Right lobe of liver (tissue), 6 donors: ENCODE measurements around the gene LTC4S. TPM values are rescaled to one million over a fixed set of nuclear protein-coding genes. Genes with fewer than 3 reads are reported as not detected.
"Not testable (repeated sequence)": the region's sequence is repeated elsewhere in the genome, so short reads cannot be mapped to it uniquely, and the experiment has no call there.

Experiments used
- ATAC-seq, 4 donors: fragments of 200-7000 bp; cut with Tn5 transposase; one replicate each; pipeline ENCODE4 v1.9.1; 2020; ENCODE audit warnings: mild to moderate bottlenecking in 4 of 4, moderate library complexity in 4 of 4
- DNase-seq, 3 donors: peaks; one replicate each; pipeline ENCODE4 v3.0.0-alpha.2; 2020
- H3K27ac ChIP-seq, 3 donors: fragments of 200-600 bp; one replicate each; pipeline ENCODE4 v1.8.0; 2022
- H3K27me3 ChIP-seq, 2 donors: fragments of 200-600 bp; one replicate each; pipeline ENCODE4 v1.8.0; 2022
- H3K36me3 ChIP-seq, 4 donors: fragments of 200-600 bp; sonication (generic) in 1 of 4; one replicate each; pipeline versions ENCODE4 v1.5.1 to v1.8.0; 2017 to 2022; ENCODE audit warnings: control low read depth in 1 of 4
- H3K4me1 ChIP-seq, 4 donors: fragments of 200-600 bp; sonication (generic) in 1 of 4; one replicate each; pipeline versions ENCODE4 v1.5.1 to v1.8.0; 2017 to 2022; ENCODE audit warnings: control low read depth in 1 of 4
- H3K4me3 ChIP-seq, 3 donors: fragments of 200-600 bp; one replicate each; pipeline ENCODE4 v1.8.0; 2022
- H3K9me3 ChIP-seq, 4 donors: fragments of 200-600 bp; sonication (generic) in 1 of 4; one replicate each; pipeline versions ENCODE4 v1.5.1 to v1.8.0; 2017 to 2022; ENCODE audit warnings: control low read depth in 1 of 4
- CTCF ChIP-seq, 4 donors: fragments of 200-600 bp in 3 of 4; fragments of 450-650 bp in 1 of 4; IDR thresholded peaks; one replicate each; pipeline versions ENCODE4 v1.5.1 to v1.8.0; 2016 to 2022; ENCODE audit warnings: antibody characterized with exemption in 4 of 4, mild to moderate bottlenecking in 2 of 4
- POLR2A ChIP-seq: fragments of 450-650 bp; IDR thresholded peaks from one replicate; pipeline ENCODE4 v1.6.1; 2017; ENCODE audit warnings: antibody characterized with exemption, mild to moderate bottlenecking
- WGBS: methylation state at CpG from one replicate; pipeline ENCODE4 v1.1.6; 2018; ENCODE audit warnings: low coverage, low lambda C conversion rate; ENCODE audit not compliant: insufficient coverage; ENCODE audit errors: missing lambda C conversion rate; 5-methylcytosine and 5-hydroxymethylcytosine counted together
- intact Hi-C, 2 donors: fragments of 100-400 bp; cut with DNase I; formaldehyde crosslinking; loops; one replicate each; pipeline versions ENCODE4 v1.11.2 to v1.14.1; 2022
- long read RNA-seq: library from polyadenylated mRNA; unstranded; transcript quantifications from one replicate; pipeline ENCODE4 v2.0.0, GENCODE V29; 2019
- total RNA-seq, 6 experiments: library from RNA; depleted of rRNA in 2 of 6; stranded (reverse); fragments of >200 nt in 2 of 6; fragmentation: NEBNext Ultra II Directional in 3 of 6; extraction: Animal tissue kit (Norgen Biotek cat#: 25700) in 3 of 6; gene quantifications; one replicate each; pipeline versions ENCODE4 v1.1.0 to v1.2.4, GENCODE V29; 2016 to 2023
- donor health status: DM: no; HTN: yes; CAD: no.
- donor health status: DM: no; HTN: no; CAD: no.
- donor health status: DM: no; HTN: no; CAD: no.
- donor health status: DM: no; HTN: yes; CAD: no.
- donor health status: DM: no; HTN: yes; CAD: no.

The LTC4S gene
- total RNA-seq: 1 to 10 TPM in 3 of 6 experiments, under 1 TPM in 2, not detected in 1; 0.73 to 1.7 (median 1.4) TPM
- long read RNA-seq, partial matches to known transcripts: 0 of 4 reads
- long read RNA-seq, other reads (novel, unspliced or antisense): 1 of 4 reads

- WGBS: 49% methylated on average over 4 of the region's 19 CpGs
- DNase-seq (peak; percentile 62 to 77 (median 74)), ATAC-seq (peak; percentile 13 to 27 (median 18))
- Histone ChIP-seq H3K27me3 (no peaks in the 10 kb centered on the region), H3K4me3 (no peak within 1 kb of the TSS), H3K4me1 (peaks cover 0 to 18% (median 8%) of the 10 kb centered on the region in 4 donors), H3K27ac (peak within 1 kb of the TSS in 2 of 3 donors; percentile 47 to 55), H3K36me3 (peaks cover 0 to 16% (median 11%) of the 10 kb centered on the region in 4 donors), H3K9me3 (no peaks in the 10 kb centered on the region)
- no peak for TF ChIP-seq CTCF (IDR thresholded peaks at IDR 0.05)
- TF ChIP-seq POLR2A: no peak
- intact Hi-C loops: no loop called here
These were observed at the start of gene LTC4S for GRCh38 chr5:179793468-179794139. Gene LTC4S (plus strand): TSS chr5:179793986. CDS start chr5:179794081, 95 bp downstream.

- H3K27me3 ChIP-seq, H3K9me3 ChIP-seq, H3K4me3 ChIP-seq, H3K4me1 ChIP-seq, DNase-seq, intact Hi-C loops, ATAC-seq, H3K36me3 ChIP-seq, H3K27ac ChIP-seq: not testable (repeated sequence)
- 96% methylated on average over 7 of the region's 7 CpGs for WGBS
These were observed 49.7 kb upstream of the LTC4S start for GRCh38 chr5:179744106-179744505.

GRCh38 chr5:179746872-179747271, 46.9 kb upstream of the LTC4S start:
- Histone ChIP-seq H3K4me3 (no peak overlapping the region), H3K27ac (no peak overlapping the region), H3K9me3 (no peaks in the 10 kb centered on the region), H3K4me1 (no peaks in the 10 kb centered on the region), H3K36me3 (no peaks in the 10 kb centered on the region), H3K27me3 (no peaks in the 10 kb centered on the region)
- 100% methylated on average over 2 of the region's 2 CpGs for WGBS
- DNase-seq (no peak), ATAC-seq (no peak)
- TF ChIP-seq POLR2A: no peak
- TF ChIP-seq CTCF (IDR thresholded peaks at IDR 0.05): no peak
- intact Hi-C loops: no loop called here

GRCh38 chr5:179747811-179748210, 46.0 kb upstream of the LTC4S start:
- Histone ChIP-seq H3K4me1 (no peaks in the 10 kb centered on the region), H3K9me3 (no peaks in the 10 kb centered on the region), H3K27ac (no peak overlapping the region), H3K36me3 (no peaks in the 10 kb centered on the region), H3K4me3 (no peak overlapping the region), H3K27me3 (no peaks in the 10 kb centered on the region)
- ATAC-seq: peak in 1 of 4 donors; percentile 59
- 44% methylated on average over 2 of the region's 3 CpGs for WGBS
- intact Hi-C loops: no loop called here
- no peak for DNase-seq
- TF ChIP-seq CTCF (IDR thresholded peaks at IDR 0.05): no peak
- no peak for TF ChIP-seq POLR2A

GRCh38 chr5:179749857-179750508, 43.8 kb upstream of the LTC4S start:
- Histone ChIP-seq H3K4me3 (no peak overlapping the region), H3K27me3 (no peaks in the 10 kb centered on the region), H3K9me3 (no peaks in the 10 kb centered on the region), H3K27ac (no peak overlapping the region), H3K4me1 (peaks cover 0 to 12% (median 6%) of the 10 kb centered on the region in 4 donors), H3K36me3 (no peaks in the 10 kb centered on the region)
- intact Hi-C loops: no loop called here
- TF ChIP-seq CTCF (IDR thresholded peaks at IDR 0.05) (no peak), POLR2A (no peak)
- no peak for ATAC-seq
- WGBS: 92% methylated on average over 5 of the region's 8 CpGs
- no peak for DNase-seq
